CD14-positive monocyte (primary cell): ENCODE data around the gene NDST1. TPM values are rescaled to one million over a fixed set of nuclear protein-coding genes. Genes with fewer than 3 reads are reported as not detected.

ENCODE experiments used
- DNase-seq, 3 donors: peaks; one replicate each; pipeline ENCODE4 v3.0.0-alpha.2; 2011 to 2022
- H2AFZ ChIP-seq: 2 replicates; pipeline ENCODE4 v1.6.0; 2012; ENCODE audit warnings: mild to moderate bottlenecking, low read depth, low read length, inconsistent platforms; ENCODE audit not compliant: insufficient read depth, poor library complexity, severe bottlenecking
- H3K27ac ChIP-seq, 2 donors: 1 replicate in 1 of 2; 2 replicates in 1 of 2; pipeline ENCODE4 v1.5.1; 2012 to 2013; ENCODE audit warnings: low read length in 2 of 2, control low read depth in 1 of 2, inconsistent platforms in 1 of 2, low read depth in 1 of 2, mild to moderate bottlenecking in 1 of 2
- H3K27me3 ChIP-seq, 2 donors: one replicate each; pipeline versions ENCODE4 v1.6.0 to v1.6.1; 2011 to 2013; ENCODE audit warnings: low read length in 2 of 2; ENCODE audit not compliant: control insufficient read depth in 2 of 2, insufficient read depth in 2 of 2
- H3K36me3 ChIP-seq, 2 donors: replicated peaks in 1 of 2; 1 replicate in 1 of 2; 2 replicates in 1 of 2; pipeline versions ENCODE4 v1.5.1 to v1.6.1; 2012 to 2013; ENCODE audit warnings: low read length in 2 of 2, control low read depth in 1 of 2, inconsistent platforms in 1 of 2, mild to moderate bottlenecking in 1 of 2; ENCODE audit not compliant: insufficient read depth in 2 of 2, control insufficient read depth in 1 of 2
- H3K4me1 ChIP-seq, 2 donors: 1 replicate in 1 of 2; 2 replicates in 1 of 2; pipeline versions ENCODE4 v1.5.1 to v1.6.1; 2012 to 2013; ENCODE audit warnings: low read length in 2 of 2, control low read depth in 1 of 2, inconsistent platforms in 1 of 2, mild to moderate bottlenecking in 1 of 2, moderate library complexity in 1 of 2; ENCODE audit not compliant: insufficient read depth in 2 of 2, control insufficient read depth in 1 of 2
- H3K4me2 ChIP-seq: replicated peaks from 2 replicates; pipeline ENCODE3; 2012; ENCODE audit warnings: low read length, moderate library complexity, mild to moderate bottlenecking; ENCODE audit not compliant: poor library complexity, severe bottlenecking; ENCODE audit errors: extremely low read depth
- H3K4me3 ChIP-seq, 3 experiments: fragments of 200-600 bp in 1 of 3; sonication (generic) in 1 of 3; replicated peaks in 1 of 3; 1 replicate in 2 of 3; 2 replicates in 1 of 3; pipeline ENCODE4 v1.5.1; 2011 to 2013; ENCODE audit warnings: low read length in 3 of 3, mild to moderate bottlenecking in 3 of 3, control low read depth in 2 of 3, low read depth in 2 of 3, inconsistent platforms in 1 of 3, moderate library complexity in 1 of 3
- H3K79me2 ChIP-seq: 2 replicates; pipeline ENCODE4 v1.6.0; 2012; ENCODE audit warnings: mild to moderate bottlenecking, control low read depth, inconsistent platforms, low read length, moderate library complexity; ENCODE audit not compliant: insufficient read depth
- H3K9ac ChIP-seq: 2 replicates; pipeline ENCODE4 v1.6.0; 2017; ENCODE audit warnings: low read length, mild to moderate bottlenecking; ENCODE audit not compliant: insufficient read depth, poor library complexity, severe bottlenecking
- H3K9me3 ChIP-seq, 2 donors: replicated peaks in 1 of 2; 1 replicate in 1 of 2; 2 replicates in 1 of 2; pipeline versions ENCODE4 v1.5.1 to v1.6.1; 2012 to 2013; ENCODE audit warnings: low read length in 2 of 2, control low read depth in 1 of 2; ENCODE audit not compliant: control insufficient read depth in 1 of 2, insufficient read depth in 1 of 2
- H4K20me1 ChIP-seq: 2 replicates; pipeline ENCODE4 v1.6.0; 2012; ENCODE audit warnings: mild to moderate bottlenecking, low read length, control low read depth, moderate library complexity; ENCODE audit not compliant: insufficient read depth
- H3K27ac Mint-ChIP-seq, 7 donors: one replicate each; pipeline ENCODE4 v1.8.0; 2020; ENCODE audit warnings: mild to moderate bottlenecking in 7 of 7, mixed read lengths in 7 of 7, moderate library complexity in 6 of 7, inconsistent platforms in 2 of 7
- H3K27me3 Mint-ChIP-seq, 3 donors: one replicate each; pipeline ENCODE4 v1.8.0; 2021 to 2022; ENCODE audit warnings: low read depth in 3 of 3, mild to moderate bottlenecking in 3 of 3, mixed read lengths in 3 of 3, moderate library complexity in 3 of 3, inconsistent platforms in 1 of 3
- H3K36me3 Mint-ChIP-seq, 2 donors: one replicate each; pipeline ENCODE4 v1.8.0; 2020; ENCODE audit warnings: mixed read lengths in 2 of 2, inconsistent platforms in 1 of 2, mild to moderate bottlenecking in 1 of 2
- H3K4me1 Mint-ChIP-seq: one replicate; pipeline ENCODE4 v1.8.0; 2020; ENCODE audit warnings: mild to moderate bottlenecking, mixed read lengths
- H3K4me3 Mint-ChIP-seq, 2 donors: one replicate each; pipeline ENCODE4 v1.8.0; 2020; ENCODE audit warnings: mild to moderate bottlenecking in 2 of 2, mixed read lengths in 2 of 2, moderate library complexity in 1 of 2
- H3K9me3 Mint-ChIP-seq, 7 donors: one replicate each; pipeline ENCODE4 v1.8.0; 2020 to 2022; ENCODE audit warnings: mixed read lengths in 7 of 7, mild to moderate bottlenecking in 6 of 7, moderate library complexity in 6 of 7, inconsistent platforms in 2 of 7
- WGBS: methylation state at CpG from one replicate; pipeline ENCODE4 v1.1.5; 2013; ENCODE audit warnings: missing lambda C conversion rate; ENCODE audit not compliant: insufficient coverage; 5-methylcytosine and 5-hydroxymethylcytosine counted together
- intact Hi-C, 2 donors: fragments of 100-400 bp; cut with micrococcal nuclease; formaldehyde crosslinking; loops; one replicate each; pipeline versions ENCODE4 v1.15.0 to v1.15.1; 2023
- polyA plus RNA-seq, 3 donors: library from polyadenylated mRNA; depleted of rRNA in 1 of 3; unstranded in 2 of 3; stranded (reverse) in 1 of 3; fragments of 300-500 nt in 2 of 3; fragments of >200 nt in 1 of 3; fragmentation: Illumina TruSeq in 2 of 3; gene quantifications; 1 replicate in 2 of 3; 2 replicates in 1 of 3; pipeline ENCODE4 v1.2.3, GENCODE V29; 2012 to 2021
- TF ChIP-seq, protein P1 (sequence below): fragments of 200-600 bp; IDR thresholded peaks from one replicate; pipeline ENCODE4 v1.8.0; 2022; ENCODE audit warnings: antibody characterized with exemption, mild to moderate bottlenecking

The NDST1 gene
- polyA plus RNA-seq, 3 donors = 7.0 to 18.9 (median 7.5) TPM

DNA sequence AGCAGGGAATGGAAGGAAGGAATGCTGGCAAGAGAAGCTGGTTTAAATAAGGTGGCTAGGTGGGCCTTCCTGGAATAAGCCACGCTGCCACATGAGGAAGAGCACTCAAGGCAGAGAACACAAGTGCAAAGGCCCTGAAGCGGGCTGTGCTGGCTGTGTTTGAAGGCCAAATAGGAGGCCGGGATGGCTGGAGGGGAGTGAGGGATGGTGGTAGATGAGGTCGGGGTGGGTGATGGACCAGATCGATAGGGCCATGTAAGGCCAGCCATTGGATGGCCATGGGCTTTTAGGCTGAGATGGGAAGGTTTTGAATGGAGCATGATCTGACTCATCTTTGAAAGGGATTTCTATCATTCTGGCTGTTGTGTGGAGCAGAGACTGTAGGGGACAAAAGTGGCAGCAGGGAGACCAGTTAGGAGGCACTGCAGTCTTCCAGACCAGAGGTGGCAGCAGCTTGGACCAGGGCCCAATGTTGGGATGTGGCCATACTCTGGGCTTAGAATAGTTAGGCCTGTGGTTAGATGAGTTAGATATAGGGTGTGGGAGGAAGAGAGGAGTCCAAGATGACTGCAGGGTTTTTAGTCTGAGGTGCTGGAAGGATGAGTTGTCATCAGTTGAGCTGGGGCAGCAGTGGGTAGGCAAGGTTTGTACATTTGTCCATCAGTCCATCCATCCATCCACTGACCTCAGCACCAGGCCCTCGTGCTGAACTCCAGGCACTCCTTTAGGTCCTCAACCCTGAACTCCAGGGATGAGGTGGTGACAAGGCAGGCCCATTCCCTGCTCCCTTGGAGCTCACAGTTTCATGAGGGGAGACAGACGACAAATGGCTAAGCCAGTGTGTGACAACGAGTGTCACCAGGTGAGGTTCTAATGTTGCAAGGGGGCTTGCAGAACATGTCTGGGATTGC, 30.3 kb downstream of the NDST1 start:
- Mint-ChIP-seq H3K27me3 (peaks cover 0 to 3% (median 0%) of the 10 kb centered on the region in 3 donors), H3K4me3 (no peak overlapping the region), H3K4me1 (peaks cover 7% of the 10 kb centered on the region), H3K9me3 (peaks cover 0 to 3% (median 0%) of the 10 kb centered on the region in 7 donors), H3K36me3 (peaks cover 88 to 99% of the 10 kb centered on the region in 2 donors), H3K27ac (peak overlapping the region in 3 of 7 donors; percentile 2 to 73 (median 63))
- Histone ChIP-seq H2AFZ (no peak overlapping the region), H3K4me2 (no peak overlapping the region), H4K20me1 (peaks cover 5% of the 10 kb centered on the region), H3K79me2 (no peaks in the 10 kb centered on the region), H3K27ac (no peak overlapping the region), H3K27me3 (no peaks in the 10 kb centered on the region), H3K36me3 (peaks cover 96 to 98% of the 10 kb centered on the region in 2 donors), H3K4me1 (no peaks in the 10 kb centered on the region), H3K4me3 (no peak overlapping the region), H3K9ac (no peak overlapping the region), H3K9me3 (no peaks in the 10 kb centered on the region)
- DNase-seq = no peak
- intact Hi-C loops = no loop called here
- TF ChIP-seq, protein P1, sequence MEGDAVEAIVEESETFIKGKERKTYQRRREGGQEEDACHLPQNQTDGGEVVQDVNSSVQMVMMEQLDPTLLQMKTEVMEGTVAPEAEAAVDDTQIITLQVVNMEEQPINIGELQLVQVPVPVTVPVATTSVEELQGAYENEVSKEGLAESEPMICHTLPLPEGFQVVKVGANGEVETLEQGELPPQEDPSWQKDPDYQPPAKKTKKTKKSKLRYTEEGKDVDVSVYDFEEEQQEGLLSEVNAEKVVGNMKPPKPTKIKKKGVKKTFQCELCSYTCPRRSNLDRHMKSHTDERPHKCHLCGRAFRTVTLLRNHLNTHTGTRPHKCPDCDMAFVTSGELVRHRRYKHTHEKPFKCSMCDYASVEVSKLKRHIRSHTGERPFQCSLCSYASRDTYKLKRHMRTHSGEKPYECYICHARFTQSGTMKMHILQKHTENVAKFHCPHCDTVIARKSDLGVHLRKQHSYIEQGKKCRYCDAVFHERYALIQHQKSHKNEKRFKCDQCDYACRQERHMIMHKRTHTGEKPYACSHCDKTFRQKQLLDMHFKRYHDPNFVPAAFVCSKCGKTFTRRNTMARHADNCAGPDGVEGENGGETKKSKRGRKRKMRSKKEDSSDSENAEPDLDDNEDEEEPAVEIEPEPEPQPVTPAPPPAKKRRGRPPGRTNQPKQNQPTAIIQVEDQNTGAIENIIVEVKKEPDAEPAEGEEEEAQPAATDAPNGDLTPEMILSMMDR = no peak
- WGBS = 87% methylated on average over 6 of the region's 8 CpGs

DNA sequence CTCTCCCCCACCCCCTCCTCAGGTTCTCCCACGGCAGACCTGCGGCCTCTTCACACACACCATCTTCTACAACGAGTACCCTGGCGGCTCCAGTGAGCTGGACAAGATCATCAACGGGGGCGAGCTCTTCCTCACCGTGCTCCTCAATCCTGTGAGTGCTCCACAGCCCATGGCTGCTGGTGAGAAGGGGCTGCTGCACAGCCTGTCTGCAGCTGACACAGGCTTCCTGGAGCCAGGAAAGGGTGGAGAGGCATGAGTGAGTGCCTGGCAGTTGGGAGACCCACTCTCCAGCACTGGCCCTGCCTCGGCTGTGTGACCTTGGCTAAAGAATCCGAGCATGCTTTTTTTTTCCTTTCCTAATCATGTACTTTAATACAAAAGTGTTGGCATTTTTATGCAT, 31.3 kb downstream of the NDST1 start:
- Histone ChIP-seq H2AFZ (no peak overlapping the region), H3K4me3 (no peak overlapping the region), H3K4me2 (no peak overlapping the region), H3K79me2 (no peaks in the 10 kb centered on the region), H4K20me1 (peaks cover 5% of the 10 kb centered on the region), H3K4me1 (no peaks in the 10 kb centered on the region), H3K27me3 (no peaks in the 10 kb centered on the region), H3K36me3 (peaks cover 89 to 93% of the 10 kb centered on the region in 2 donors), H3K27ac (no peak overlapping the region), H3K9me3 (no peaks in the 10 kb centered on the region), H3K9ac (no peak overlapping the region)
- 100% methylated on average over 4 of the region's 9 CpGs for WGBS
- TF ChIP-seq, protein P1 = no peak
- Mint-ChIP-seq H3K27me3 (peaks cover 0 to 3% (median 0%) of the 10 kb centered on the region in 3 donors), H3K27ac (peak overlapping the region in 1 of 7 donors; percentile 11), H3K9me3 (peaks cover 0 to 3% (median 0%) of the 10 kb centered on the region in 7 donors), H3K4me3 (no peak overlapping the region), H3K36me3 (peaks cover 87 to 100% of the 10 kb centered on the region in 2 donors), H3K4me1 (peaks cover 7% of the 10 kb centered on the region)
- intact Hi-C loops = no loop called here
- no peak for DNase-seq
